Left ventricle myocardium inferior (tissue), 1 donor: ENCODE data around the gene KIRREL3. TPM values are rescaled to one million over a fixed set of nuclear protein-coding genes. Genes with fewer than 3 reads are reported as not detected.

Source experiments
- DNase-seq: peaks from one replicate; pipeline ENCODE4 v3.0.0-alpha.2; 2020
- H3K27ac ChIP-seq: fragments of 200-600 bp; replicated peaks from 2 replicates; pipeline ENCODE4 v1.8.0; 2021
- H3K27me3 ChIP-seq: fragments of 200-600 bp; 2 replicates; pipeline ENCODE4 v1.8.0; 2021; ENCODE audit warnings: low read depth
- H3K36me3 ChIP-seq: fragments of 200-600 bp; 2 replicates; pipeline ENCODE4 v1.8.0; 2021
- H3K4me1 ChIP-seq: fragments of 200-600 bp; 2 replicates; pipeline ENCODE4 v1.8.0; 2021
- H3K4me3 ChIP-seq: fragments of 200-600 bp; 2 replicates; pipeline ENCODE4 v1.8.0; 2021; ENCODE audit warnings: mild to moderate bottlenecking, moderate library complexity
- H3K9me3 ChIP-seq: fragments of 200-600 bp; replicated peaks from 2 replicates; pipeline ENCODE4 v1.8.0; 2021
- CTCF ChIP-seq: fragments of 200-600 bp; IDR thresholded peaks from 2 replicates; pipeline ENCODE4 v1.8.0; 2021; ENCODE audit warnings: antibody characterized with exemption, mild to moderate bottlenecking, borderline replicate concordance
- intact Hi-C: fragments of 100-400 bp; cut with micrococcal nuclease; formaldehyde crosslinking; loops from one replicate; pipeline ENCODE4 v1.11.0; 2022
- total RNA-seq: library from RNA; stranded (reverse); fragmentation: NEBNext Ultra II Directional; extraction: Animal tissue kit (Norgen Biotek cat#: 25700); gene quantifications from one replicate; pipeline ENCODE4 v1.2.1, GENCODE V29; 2021
- donor health status: DM: no; HTN: yes; CAD: no; lungs with severe emphysema.

The KIRREL3 gene
- total RNA-seq, 1 donor from 2014 or later, result 0.74 TPM

GRCh38 chr11:126945319-126945718 lies 55.3 kb downstream of the KIRREL3 start:
- Histone ChIP-seq H3K27me3 (peaks cover 22% of the 10 kb centered on the region), H3K36me3 (no peaks in the 10 kb centered on the region), H3K27ac (no peak overlapping the region), H3K4me3 (no peak overlapping the region), H3K4me1 (no peaks in the 10 kb centered on the region), H3K9me3 (no peaks in the 10 kb centered on the region)
- DNase-seq, result no peak
- no peak for TF ChIP-seq CTCF
- intact Hi-C loops, result no loop called here

- H3K9me3 ChIP-seq, result no peaks in the 10 kb centered on the region
- no peak for DNase-seq
- no peak overlapping the region for H3K27ac ChIP-seq
- no peaks in the 10 kb centered on the region for H3K4me1 ChIP-seq
- intact Hi-C loops, result no loop called here
- H3K36me3 ChIP-seq, result no peaks in the 10 kb centered on the region
- TF ChIP-seq CTCF, result no peak
- H3K4me3 ChIP-seq, result no peak overlapping the region
- peaks cover 10% of the 10 kb centered on the region for H3K27me3 ChIP-seq
Observed at GRCh38 chr11:126943316-126943715, 57.3 kb downstream of the KIRREL3 start.

- no peaks in the 10 kb centered on the region for H3K9me3 ChIP-seq
- peaks cover 7% of the 10 kb centered on the region for H3K27me3 ChIP-seq
- no peak overlapping the region for H3K4me3 ChIP-seq
- no peak for DNase-seq
- no peaks in the 10 kb centered on the region for H3K36me3 ChIP-seq
- H3K4me1 ChIP-seq, result no peaks in the 10 kb centered on the region
- no peak for TF ChIP-seq CTCF
- no peak overlapping the region for H3K27ac ChIP-seq
- intact Hi-C loops, result no loop called here
Observed at GRCh38 chr11:126942146-126942545, 58.4 kb downstream of the KIRREL3 start.

GRCh38 chr11:126939552-126939951 lies 61.0 kb downstream of the KIRREL3 start:
- intact Hi-C loops, result no loop called here
- no peak overlapping the region for H3K4me3 ChIP-seq
- H3K36me3 ChIP-seq, result no peaks in the 10 kb centered on the region
- no peaks in the 10 kb centered on the region for H3K4me1 ChIP-seq
- no peak for DNase-seq
- peaks cover 7% of the 10 kb centered on the region for H3K27me3 ChIP-seq
- peaks cover 3% of the 10 kb centered on the region for H3K9me3 ChIP-seq
- H3K27ac ChIP-seq, result no peak overlapping the region
- TF ChIP-seq CTCF, result no peak

GRCh38 chr11:126938718-126939117 lies 61.9 kb downstream of the KIRREL3 start:
- no peak for TF ChIP-seq CTCF
- H3K27ac ChIP-seq, result no peak overlapping the region
- no peak overlapping the region for H3K4me3 ChIP-seq
- intact Hi-C loops, result no loop called here
- no peak for DNase-seq
- peaks cover 7% of the 10 kb centered on the region for H3K27me3 ChIP-seq
- peaks cover 12% of the 10 kb centered on the region for H3K9me3 ChIP-seq
- no peaks in the 10 kb centered on the region for H3K4me1 ChIP-seq
- no peaks in the 10 kb centered on the region for H3K36me3 ChIP-seq
